Thyroid gland (tissue), 4 donors: Measurements from ENCODE around the gene PLN. TPM values are rescaled to one million over a fixed set of nuclear protein-coding genes. Genes with fewer than 3 reads are reported as not detected.

Experiments used
- DNase-seq, 2 donors: peaks; one replicate each; pipeline ENCODE4 v3.0.0-alpha.2; 2019
- H3K27ac ChIP-seq, 3 donors: fragments of 200-600 bp; sonication (generic); 1 replicate in 2 of 3; 2 replicates in 1 of 3; pipeline ENCODE4 v1.5.1; 2016 to 2019; ENCODE audit warnings: mild to moderate bottlenecking in 1 of 3, moderate library complexity in 1 of 3
- H3K27me3 ChIP-seq: fragments of 200-600 bp; sonication (generic); one replicate; pipeline ENCODE4 v1.5.1; 2019
- H3K36me3 ChIP-seq, 2 donors: fragments of 200-600 bp; sonication (generic); one replicate each; pipeline ENCODE4 v1.5.1; 2016 to 2019
- H3K4me1 ChIP-seq, 2 donors: fragments of 200-600 bp; sonication (generic); one replicate each; pipeline ENCODE4 v1.5.1; 2017 to 2019
- H3K4me3 ChIP-seq, 3 donors: fragments of 200-600 bp; sonication (generic); replicated peaks in 1 of 3; 1 replicate in 2 of 3; 2 replicates in 1 of 3; pipeline ENCODE4 v1.5.1; 2016; ENCODE audit warnings: mild to moderate bottlenecking in 1 of 3
- H3K9me3 ChIP-seq: fragments of 200-600 bp; sonication (generic); one replicate; pipeline ENCODE4 v1.5.1; 2017
- POLR2A ChIP-seq, 2 donors: fragments of 450-650 bp; IDR thresholded peaks; one replicate each; pipeline ENCODE4 v1.6.1; 2017; ENCODE audit warnings: antibody characterized with exemption in 2 of 2, mild to moderate bottlenecking in 2 of 2, moderate library complexity in 1 of 2
- WGBS, 2 donors: methylation state at CpG; one replicate each; pipeline ENCODE4 v1.1.5; 2017; 5-methylcytosine and 5-hydroxymethylcytosine counted together
- intact Hi-C: fragments of 100-400 bp; cut with DNase I; formaldehyde crosslinking; loops from one replicate; pipeline ENCODE4 v1.15.1; 2023
- total RNA-seq, 4 donors: library from RNA; depleted of rRNA; stranded (reverse); fragments of >200 nt; gene quantifications; one replicate each; pipeline ENCODE4 v1.2.3, GENCODE V29; 2016
- TF ChIP-seq, protein P1 (sequence below), 6 experiments: fragments of 200-600 bp in 3 of 6; fragments of 450-650 bp in 3 of 6; sonication (generic) in 3 of 6; IDR thresholded peaks; one replicate each; pipeline ENCODE4 v1.5.1; 2016 to 2019; ENCODE audit warnings: antibody characterized with exemption in 6 of 6, mild to moderate bottlenecking in 2 of 6, inconsistent platforms in 1 of 6, moderate library complexity in 1 of 6

PLN gene
- total RNA-seq, 4 donors from 2014 or later: 5.7 to 21.8 (median 10.5) TPM

DNA sequence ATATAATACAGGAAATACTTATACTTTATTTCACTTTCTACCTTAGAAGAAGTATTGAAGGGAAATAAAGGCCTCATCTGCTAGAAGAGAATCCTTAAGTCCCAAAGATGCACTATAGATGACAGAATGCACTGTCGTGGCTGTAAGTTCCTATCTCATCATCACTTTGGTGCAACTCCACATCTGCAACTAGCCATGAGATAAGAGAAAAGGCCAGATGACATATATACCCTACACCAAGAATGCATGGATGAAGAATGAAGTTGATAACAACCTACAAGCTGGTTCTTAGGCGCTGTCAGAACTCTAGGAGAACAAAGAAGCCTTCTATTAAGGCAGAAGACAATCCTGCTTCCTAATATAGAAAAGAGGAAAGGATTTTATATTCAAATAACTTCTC lies 11.6 kb upstream of the PLN start:
- TF ChIP-seq POLR2A (IDR thresholded peaks at IDR 0.05): no peak
- TF ChIP-seq, protein P1, sequence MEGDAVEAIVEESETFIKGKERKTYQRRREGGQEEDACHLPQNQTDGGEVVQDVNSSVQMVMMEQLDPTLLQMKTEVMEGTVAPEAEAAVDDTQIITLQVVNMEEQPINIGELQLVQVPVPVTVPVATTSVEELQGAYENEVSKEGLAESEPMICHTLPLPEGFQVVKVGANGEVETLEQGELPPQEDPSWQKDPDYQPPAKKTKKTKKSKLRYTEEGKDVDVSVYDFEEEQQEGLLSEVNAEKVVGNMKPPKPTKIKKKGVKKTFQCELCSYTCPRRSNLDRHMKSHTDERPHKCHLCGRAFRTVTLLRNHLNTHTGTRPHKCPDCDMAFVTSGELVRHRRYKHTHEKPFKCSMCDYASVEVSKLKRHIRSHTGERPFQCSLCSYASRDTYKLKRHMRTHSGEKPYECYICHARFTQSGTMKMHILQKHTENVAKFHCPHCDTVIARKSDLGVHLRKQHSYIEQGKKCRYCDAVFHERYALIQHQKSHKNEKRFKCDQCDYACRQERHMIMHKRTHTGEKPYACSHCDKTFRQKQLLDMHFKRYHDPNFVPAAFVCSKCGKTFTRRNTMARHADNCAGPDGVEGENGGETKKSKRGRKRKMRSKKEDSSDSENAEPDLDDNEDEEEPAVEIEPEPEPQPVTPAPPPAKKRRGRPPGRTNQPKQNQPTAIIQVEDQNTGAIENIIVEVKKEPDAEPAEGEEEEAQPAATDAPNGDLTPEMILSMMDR (IDR thresholded peaks at IDR 0.05): no peak
- DNase-seq: no peak
- intact Hi-C loops: no loop called here
- WGBS, 2 donors: 92 to 98% methylated on average over 2 of the region's 2 CpGs
- no peaks in the 10 kb centered on the region for H3K9me3 ChIP-seq
- H3K4me3 ChIP-seq: no peak overlapping the region
- H3K27me3 ChIP-seq: no peaks in the 10 kb centered on the region
- H3K36me3 ChIP-seq: no peaks in the 10 kb centered on the region
- H3K4me1 ChIP-seq: no peaks in the 10 kb centered on the region
- no peak overlapping the region for H3K27ac ChIP-seq

DNA sequence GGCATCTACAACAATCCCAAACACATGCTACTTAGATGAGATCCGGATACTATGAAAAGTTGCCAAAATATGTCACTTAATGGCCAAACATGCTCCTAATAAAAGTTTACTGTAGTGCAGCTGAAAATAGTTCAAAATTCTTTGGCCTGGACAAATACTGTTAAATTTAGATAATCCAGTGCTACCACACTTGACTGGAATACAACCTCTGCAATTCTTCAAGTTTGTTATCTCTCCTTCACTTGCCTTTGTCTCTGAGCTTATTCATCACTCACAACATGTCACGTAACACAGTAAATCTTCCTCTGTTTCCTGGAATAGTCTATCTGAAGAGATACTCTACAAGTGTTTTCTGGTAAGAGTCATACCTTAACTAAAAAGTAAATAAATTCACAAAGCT lies 10.5 kb upstream of the PLN start:
- Histone ChIP-seq H3K4me1 (no peaks in the 10 kb centered on the region), H3K9me3 (no peaks in the 10 kb centered on the region), H3K27ac (no peak overlapping the region), H3K36me3 (no peaks in the 10 kb centered on the region), H3K27me3 (no peaks in the 10 kb centered on the region), H3K4me3 (no peak overlapping the region)
- WGBS, 2 donors: 69% methylated on average over 2 of the region's 2 CpGs
- DNase-seq: no peak
- TF ChIP-seq, protein P1 (IDR thresholded peaks at IDR 0.05): no peak
- TF ChIP-seq POLR2A (IDR thresholded peaks at IDR 0.05): no peak
- intact Hi-C loops: no loop called here

- DNase-seq: no peak
- Histone ChIP-seq H3K27ac (no peak overlapping the region), H3K27me3 (no peaks in the 10 kb centered on the region), H3K36me3 (no peaks in the 10 kb centered on the region), H3K9me3 (no peaks in the 10 kb centered on the region), H3K4me3 (no peak overlapping the region), H3K4me1 (no peaks in the 10 kb centered on the region)
- TF ChIP-seq, protein P1 (IDR thresholded peaks at IDR 0.05): no peak
- TF ChIP-seq POLR2A (IDR thresholded peaks at IDR 0.05): no peak
- intact Hi-C loops: no loop called here
- 93 to 95% methylated on average over 3 of the region's 3 CpGs for WGBS, 2 donors
These were observed 5.7 kb upstream of the PLN start for GRCh38 chr6:118542184-118542952.

DNA sequence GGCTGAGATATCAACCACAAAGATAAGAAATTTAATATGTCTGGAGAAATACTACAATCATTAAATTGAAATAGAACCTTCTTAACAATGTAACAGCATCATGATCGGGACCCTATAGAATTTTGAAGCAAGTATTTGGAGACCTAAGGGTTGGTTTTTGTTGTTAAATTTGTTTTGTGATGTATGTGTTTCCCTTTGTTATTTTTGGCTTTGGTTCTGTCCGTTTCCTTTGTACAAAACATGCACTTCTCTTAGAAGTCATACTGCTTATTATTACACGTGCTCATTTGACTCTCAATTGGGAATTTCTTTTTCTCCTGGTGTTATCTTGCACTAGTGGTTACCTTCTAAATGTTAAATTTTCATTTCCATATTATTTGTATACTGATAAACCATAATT lies 4.0 kb upstream of the PLN start:
- H3K4me3 ChIP-seq: no peak overlapping the region
- H3K36me3 ChIP-seq: no peaks in the 10 kb centered on the region
- intact Hi-C loops: no loop called here
- TF ChIP-seq, protein P1 (IDR thresholded peaks at IDR 0.05): no peak
- TF ChIP-seq POLR2A (IDR thresholded peaks at IDR 0.05): no peak
- no peaks in the 10 kb centered on the region for H3K9me3 ChIP-seq
- no peak for DNase-seq
- no peaks in the 10 kb centered on the region for H3K4me1 ChIP-seq
- WGBS, 2 donors: 82 to 87% methylated on average over 3 of the region's 3 CpGs
- H3K27me3 ChIP-seq: no peaks in the 10 kb centered on the region
- H3K27ac ChIP-seq: no peak overlapping the region

DNA sequence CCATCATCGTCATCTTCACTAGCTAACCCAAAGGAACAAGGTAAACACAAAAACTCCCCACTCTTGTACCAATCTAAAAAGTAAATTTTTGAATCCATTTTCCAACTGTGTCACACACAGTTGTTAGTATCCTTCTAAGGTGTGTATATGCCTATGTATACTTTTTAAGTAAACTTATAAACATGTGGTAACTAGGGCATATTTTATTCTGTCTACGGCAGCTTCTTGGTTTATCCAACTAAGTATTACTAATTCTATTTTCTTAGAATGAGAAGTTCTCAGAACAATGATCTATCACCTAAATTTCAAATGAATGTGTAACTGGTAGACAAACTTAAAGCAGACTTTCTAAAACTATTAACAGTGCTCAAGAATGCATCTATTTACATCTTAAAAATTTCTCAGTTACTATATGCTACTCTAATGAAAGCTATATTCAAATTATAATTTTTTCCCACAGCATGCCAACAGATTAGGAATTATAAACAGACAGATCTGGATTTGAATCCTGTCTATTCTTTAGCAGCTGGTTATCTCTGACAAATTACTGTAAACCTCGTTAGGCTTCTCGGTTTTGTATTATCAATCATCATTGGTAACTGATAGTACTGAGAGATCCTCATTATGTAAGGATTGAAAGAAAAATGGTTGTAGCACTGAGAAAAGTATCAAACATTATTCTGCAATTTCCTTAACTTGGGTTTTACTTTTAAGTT lies 1.8 kb upstream of the PLN start:
- Histone ChIP-seq H3K27ac (no peak overlapping the region), H3K4me1 (peaks cover 0 to 3% of the 10 kb centered on the region in 2 donors), H3K27me3 (no peaks in the 10 kb centered on the region), H3K4me3 (no peak overlapping the region), H3K36me3 (no peaks in the 10 kb centered on the region), H3K9me3 (no peaks in the 10 kb centered on the region)
- intact Hi-C loops: no loop called here
- WGBS, 2 donors: 83 to 89% methylated on average over 4 of the region's 4 CpGs
- no peak for DNase-seq
- TF ChIP-seq, protein P1 (IDR thresholded peaks at IDR 0.05): no peak
- no peak for TF ChIP-seq POLR2A (IDR thresholded peaks at IDR 0.05)
